ENCODE measurements around the gene CFAP46. TPM values are rescaled to one million over a fixed set of nuclear protein-coding genes. Genes with fewer than 3 reads are reported as not detected.

The CFAP46 gene
- total and polyA plus RNA-seq, 2 donors from 2014 or later: 3.8 to 8.3 TPM

DNA sequence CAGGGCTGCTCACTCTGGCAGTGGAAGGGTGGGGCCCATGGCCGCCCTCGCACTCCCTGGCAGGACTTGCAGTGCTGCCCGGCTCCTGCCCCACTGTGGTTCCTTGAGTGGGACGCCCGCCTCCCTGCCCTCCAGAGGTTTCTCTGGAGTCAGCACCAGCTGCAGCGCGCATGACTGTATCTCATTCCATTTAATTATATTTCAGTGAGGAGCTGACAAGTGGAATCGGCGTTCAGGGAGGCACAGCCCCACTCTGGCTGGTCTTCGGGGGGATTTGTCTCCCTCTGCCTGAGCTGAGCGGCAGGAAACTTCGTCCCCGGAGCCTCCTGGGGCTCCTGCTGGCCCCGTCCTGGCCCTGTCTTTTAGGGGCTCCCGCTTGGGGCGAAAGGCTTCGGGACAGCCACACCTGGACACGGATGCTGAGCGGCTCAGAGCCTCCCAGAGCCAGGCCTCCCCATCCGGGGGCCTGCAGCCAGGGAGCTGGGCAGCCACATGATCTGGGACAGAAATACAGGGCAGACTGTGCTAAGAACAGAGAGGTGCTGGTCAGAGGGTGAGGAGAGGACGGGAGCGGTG is 81.2 kb downstream of the CFAP46 start:
- Histone ChIP-seq H3K27me3 (ENCODE audit: control insufficient read depth, insufficient read depth, low read length) (no peaks in the 10 kb centered on the region), H3K27ac (ENCODE audit: low read depth in 2 of 2, low read length in 2 of 2) (no peak overlapping the region), H3K9me3 (ENCODE audit: control insufficient read depth in 2 of 3, insufficient read depth in 1 of 3, low read length in 3 of 3) (no peaks in the 10 kb centered on the region), H3K36me3 (ENCODE audit: control insufficient read depth in 2 of 3, insufficient read depth in 3 of 3, low read length in 3 of 3) (no peaks in the 10 kb centered on the region), H3K4me1 (ENCODE audit: control insufficient read depth in 2 of 3, insufficient read depth in 2 of 3, low read depth in 1 of 3, low read length in 3 of 3) (no peaks in the 10 kb centered on the region), H3K4me3 (ENCODE audit: low read length in 3 of 3) (no peak overlapping the region), H3K9ac (ENCODE audit: low read length in 3 of 3) (no peak overlapping the region)
- intact Hi-C loops (cut with DNase I): no loop called here
- no peak for FAIRE-seq
- TF ChIP-seq, protein P1, sequence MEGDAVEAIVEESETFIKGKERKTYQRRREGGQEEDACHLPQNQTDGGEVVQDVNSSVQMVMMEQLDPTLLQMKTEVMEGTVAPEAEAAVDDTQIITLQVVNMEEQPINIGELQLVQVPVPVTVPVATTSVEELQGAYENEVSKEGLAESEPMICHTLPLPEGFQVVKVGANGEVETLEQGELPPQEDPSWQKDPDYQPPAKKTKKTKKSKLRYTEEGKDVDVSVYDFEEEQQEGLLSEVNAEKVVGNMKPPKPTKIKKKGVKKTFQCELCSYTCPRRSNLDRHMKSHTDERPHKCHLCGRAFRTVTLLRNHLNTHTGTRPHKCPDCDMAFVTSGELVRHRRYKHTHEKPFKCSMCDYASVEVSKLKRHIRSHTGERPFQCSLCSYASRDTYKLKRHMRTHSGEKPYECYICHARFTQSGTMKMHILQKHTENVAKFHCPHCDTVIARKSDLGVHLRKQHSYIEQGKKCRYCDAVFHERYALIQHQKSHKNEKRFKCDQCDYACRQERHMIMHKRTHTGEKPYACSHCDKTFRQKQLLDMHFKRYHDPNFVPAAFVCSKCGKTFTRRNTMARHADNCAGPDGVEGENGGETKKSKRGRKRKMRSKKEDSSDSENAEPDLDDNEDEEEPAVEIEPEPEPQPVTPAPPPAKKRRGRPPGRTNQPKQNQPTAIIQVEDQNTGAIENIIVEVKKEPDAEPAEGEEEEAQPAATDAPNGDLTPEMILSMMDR (IDR thresholded peaks at IDR 0.05; ENCODE audit: borderline replicate concordance, extremely low read depth, insufficient read depth): no peak
- DNase-seq: peak in 2 of 5 donors; percentile 36 to 60

DNA sequence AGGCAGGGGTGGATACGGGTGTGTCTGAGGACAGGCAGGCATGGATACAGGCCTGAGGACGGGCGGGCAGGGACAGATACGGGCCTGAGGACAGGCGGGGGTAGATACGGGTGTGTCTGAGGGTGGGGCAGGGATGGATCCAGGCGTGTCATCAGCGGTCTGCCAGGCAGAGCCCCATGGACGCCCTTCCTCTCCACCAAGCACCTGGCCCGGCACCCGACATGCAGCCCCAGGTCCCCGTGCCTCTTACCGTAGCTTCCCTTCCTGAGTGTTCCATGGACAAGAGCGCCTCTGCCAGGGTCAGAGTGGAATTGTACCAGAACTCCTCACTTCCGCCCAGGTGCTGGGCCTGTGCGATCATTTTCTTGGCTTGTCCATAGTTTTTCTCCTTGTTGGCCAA is 81.8 kb downstream of the CFAP46 start:
- peaks cover 0 to 6% (median 0%) of the 10 kb centered on the region in 3 donors for H3K9me3 ChIP-seq (ENCODE audit: control insufficient read depth in 2 of 3, insufficient read depth in 1 of 3, low read length in 3 of 3)
- TF ChIP-seq, protein P1 (IDR thresholded peaks at IDR 0.05; ENCODE audit: borderline replicate concordance, extremely low read depth, insufficient read depth): no peak
- H3K27ac ChIP-seq (ENCODE audit: low read depth in 2 of 2, low read length in 2 of 2): no peak overlapping the region
- intact Hi-C loops (cut with DNase I): no loop called here
- no peak for FAIRE-seq
- peak in 2 of 5 donors; percentile 28 to 66 for DNase-seq
- no peaks in the 10 kb centered on the region for H3K27me3 ChIP-seq (ENCODE audit: control insufficient read depth, insufficient read depth, low read length)
- no peak overlapping the region for H3K4me3 ChIP-seq (ENCODE audit: low read length in 3 of 3)
- H3K36me3 ChIP-seq (ENCODE audit: control insufficient read depth in 2 of 3, insufficient read depth in 3 of 3, low read length in 3 of 3): no peaks in the 10 kb centered on the region
- H3K9ac ChIP-seq (ENCODE audit: low read length in 3 of 3): no peak overlapping the region
- H3K4me1 ChIP-seq (ENCODE audit: control insufficient read depth in 2 of 3, insufficient read depth in 2 of 3, low read depth in 1 of 3, low read length in 3 of 3): no peaks in the 10 kb centered on the region

DNA sequence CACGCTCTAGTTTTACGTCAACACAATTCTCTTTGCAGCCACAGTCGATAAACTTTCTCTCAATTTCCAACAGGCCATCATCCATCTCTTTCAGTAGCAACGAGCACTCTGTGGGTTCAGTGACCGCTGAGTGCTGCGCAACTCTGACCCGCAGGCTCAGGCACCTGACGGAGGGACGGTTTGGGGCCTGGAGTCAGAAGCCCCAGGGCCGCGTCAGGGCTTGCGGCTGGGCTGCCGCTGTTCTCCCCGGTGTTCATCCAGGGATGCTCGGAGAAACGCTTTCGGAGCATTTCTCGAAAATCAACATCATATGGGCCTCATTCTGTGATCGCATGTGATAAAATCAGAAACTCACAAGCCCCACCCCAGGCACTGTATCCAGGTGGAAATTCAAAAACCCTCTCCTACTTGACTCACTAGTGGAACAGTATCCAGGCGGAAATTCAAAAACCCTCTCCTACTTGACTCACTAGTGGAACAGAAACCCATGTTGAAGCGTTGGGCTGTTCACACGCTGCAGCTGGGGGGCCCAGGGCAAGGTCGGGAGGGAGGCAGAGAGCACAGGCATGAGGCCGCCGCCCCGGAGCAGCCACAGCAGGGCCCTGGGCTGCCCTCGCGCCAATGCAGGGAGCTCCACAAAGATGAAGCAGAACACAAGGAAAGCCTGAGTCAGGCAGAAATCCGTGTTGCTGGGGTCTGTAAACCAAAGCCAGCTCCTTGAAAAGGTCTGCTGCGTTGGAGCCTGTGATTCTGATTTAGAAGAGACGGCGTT is 83.1 kb downstream of the CFAP46 start:
- Histone ChIP-seq H3K4me1 (ENCODE audit: control insufficient read depth in 2 of 3, insufficient read depth in 2 of 3, low read depth in 1 of 3, low read length in 3 of 3) (no peaks in the 10 kb centered on the region), H3K27ac (ENCODE audit: low read depth in 2 of 2, low read length in 2 of 2) (no peak overlapping the region), H3K27me3 (ENCODE audit: control insufficient read depth, insufficient read depth, low read length) (no peaks in the 10 kb centered on the region), H3K4me3 (ENCODE audit: low read length in 3 of 3) (no peak overlapping the region), H3K9ac (ENCODE audit: low read length in 3 of 3) (no peak overlapping the region), H3K36me3 (ENCODE audit: control insufficient read depth in 2 of 3, insufficient read depth in 3 of 3, low read length in 3 of 3) (no peaks in the 10 kb centered on the region), H3K9me3 (ENCODE audit: control insufficient read depth in 2 of 3, insufficient read depth in 1 of 3, low read length in 3 of 3) (peaks cover 0 to 6% (median 0%) of the 10 kb centered on the region in 3 donors)
- intact Hi-C loops (cut with DNase I): no loop called here
- DNase-seq: peak in 2 of 5 donors; percentile 26 to 46
- TF ChIP-seq, protein P1 (IDR thresholded peaks at IDR 0.05; ENCODE audit: borderline replicate concordance, extremely low read depth, insufficient read depth): no peak
- FAIRE-seq: no peak
